ENCODE results near the gene IP6K3.

DNA sequence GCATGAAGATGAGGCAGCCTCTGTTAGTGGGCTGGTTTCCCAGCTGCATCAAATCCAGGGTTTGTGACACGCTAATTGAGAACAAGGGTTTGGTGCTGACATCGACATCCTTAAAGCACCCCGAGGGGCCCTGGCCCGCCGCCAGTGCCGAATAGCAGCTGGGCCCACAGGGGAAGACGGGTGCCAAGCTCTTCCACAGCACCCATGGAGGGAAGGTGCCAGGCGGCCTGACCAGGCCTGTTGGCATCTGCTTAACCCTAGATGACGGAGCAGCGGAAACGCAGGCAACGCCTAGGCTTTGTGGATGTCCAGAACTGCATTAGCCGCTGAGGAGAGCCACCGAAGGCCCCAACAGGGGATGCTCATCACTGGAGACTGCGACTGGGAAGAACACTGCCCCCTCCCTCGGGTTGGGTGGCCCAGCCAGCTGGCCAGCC is 51.2 kb downstream of the IP6K3 start:
- TF ChIP-seq CTCF (IDR thresholded peaks at IDR 0.05): no peak
- TF ChIP-seq POLR2A (IDR thresholded peaks at IDR 0.05): no peak

Data from adrenal gland (tissue), 5 donors.